Activated CD4-positive, alpha-beta T cell treated with anti-CD3 and anti-CD28 coated beads for 4 hours (primary cell): ENCODE measurements around the gene SLC24A3.
"Not testable (repeated sequence)": the region's sequence is repeated elsewhere in the genome, so short reads cannot be mapped to it uniquely, and the experiment has no call there.

Experiments used
- DNase-seq, 2 donors: peaks; one replicate each; pipeline ENCODE4 v3.0.0-alpha.2; 2020

The SLC24A3 gene

DNA sequence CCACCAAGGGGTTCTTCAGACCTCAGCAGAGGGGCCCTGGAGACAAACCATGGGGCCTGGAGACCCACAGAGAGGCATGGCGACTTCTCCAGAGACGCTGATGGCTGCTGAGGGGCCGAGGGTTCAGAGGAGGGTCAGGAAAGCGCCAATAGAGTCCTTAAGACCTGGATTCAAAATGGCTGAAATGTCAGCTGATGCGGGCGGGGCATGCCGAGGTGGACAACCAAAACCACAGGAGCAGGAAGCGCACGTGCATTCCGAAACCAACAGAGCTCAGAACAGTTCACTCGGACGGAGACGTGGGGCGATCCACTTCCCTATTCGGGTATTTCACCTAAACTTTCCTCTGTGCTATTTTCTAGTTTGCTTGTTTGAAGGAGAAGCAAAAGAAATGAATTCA, 445.7 kb downstream of the SLC24A3 start:
- no peak for DNase-seq

DNA sequence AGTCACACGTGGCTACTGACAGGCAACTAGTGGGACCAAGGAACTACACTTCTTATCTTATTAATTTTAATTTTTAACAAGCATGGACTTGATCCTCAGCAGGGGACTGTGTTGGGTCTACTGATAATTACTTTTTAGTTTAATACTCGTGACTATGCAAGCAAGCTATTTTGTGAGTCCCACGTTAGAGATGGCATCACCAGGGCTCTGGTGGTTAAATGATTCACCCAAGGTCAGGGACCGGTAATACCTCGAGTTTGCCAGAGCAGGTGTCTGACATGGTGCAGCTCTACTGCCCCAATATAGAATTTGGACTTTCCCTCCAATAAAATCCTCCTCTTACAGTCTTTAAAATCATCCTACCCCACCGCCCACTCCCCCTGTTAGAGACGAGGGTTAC, 447.0 kb downstream of the SLC24A3 start:
- no peak for DNase-seq

DNA sequence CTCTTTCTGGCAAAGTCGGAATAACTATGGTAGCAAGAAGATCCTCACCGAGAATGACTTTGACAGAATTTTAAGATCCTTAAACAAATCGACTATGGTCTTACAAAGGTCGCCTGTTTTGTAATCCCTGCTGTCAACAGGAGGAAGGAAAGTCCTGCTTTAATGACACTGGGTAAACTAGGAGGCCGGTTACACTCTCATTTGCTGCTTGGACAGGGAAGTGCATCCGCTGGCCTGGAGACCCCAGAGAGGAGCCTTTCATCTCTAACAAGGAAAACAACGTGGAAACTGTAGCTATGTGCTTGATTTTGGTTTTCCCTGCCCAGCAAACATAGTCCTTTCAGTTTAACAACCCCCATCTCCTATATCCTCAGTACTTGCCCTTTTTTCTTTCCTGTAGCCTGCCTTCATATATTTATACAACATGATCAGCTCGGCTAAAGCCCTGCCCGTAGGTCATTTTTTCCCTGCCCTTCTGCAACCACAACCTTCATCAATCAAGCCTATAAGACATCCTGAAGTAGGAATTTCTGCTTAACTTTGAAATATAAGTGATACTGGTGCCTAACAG, 448.5 kb downstream of the SLC24A3 start:
- no peak for DNase-seq

DNA sequence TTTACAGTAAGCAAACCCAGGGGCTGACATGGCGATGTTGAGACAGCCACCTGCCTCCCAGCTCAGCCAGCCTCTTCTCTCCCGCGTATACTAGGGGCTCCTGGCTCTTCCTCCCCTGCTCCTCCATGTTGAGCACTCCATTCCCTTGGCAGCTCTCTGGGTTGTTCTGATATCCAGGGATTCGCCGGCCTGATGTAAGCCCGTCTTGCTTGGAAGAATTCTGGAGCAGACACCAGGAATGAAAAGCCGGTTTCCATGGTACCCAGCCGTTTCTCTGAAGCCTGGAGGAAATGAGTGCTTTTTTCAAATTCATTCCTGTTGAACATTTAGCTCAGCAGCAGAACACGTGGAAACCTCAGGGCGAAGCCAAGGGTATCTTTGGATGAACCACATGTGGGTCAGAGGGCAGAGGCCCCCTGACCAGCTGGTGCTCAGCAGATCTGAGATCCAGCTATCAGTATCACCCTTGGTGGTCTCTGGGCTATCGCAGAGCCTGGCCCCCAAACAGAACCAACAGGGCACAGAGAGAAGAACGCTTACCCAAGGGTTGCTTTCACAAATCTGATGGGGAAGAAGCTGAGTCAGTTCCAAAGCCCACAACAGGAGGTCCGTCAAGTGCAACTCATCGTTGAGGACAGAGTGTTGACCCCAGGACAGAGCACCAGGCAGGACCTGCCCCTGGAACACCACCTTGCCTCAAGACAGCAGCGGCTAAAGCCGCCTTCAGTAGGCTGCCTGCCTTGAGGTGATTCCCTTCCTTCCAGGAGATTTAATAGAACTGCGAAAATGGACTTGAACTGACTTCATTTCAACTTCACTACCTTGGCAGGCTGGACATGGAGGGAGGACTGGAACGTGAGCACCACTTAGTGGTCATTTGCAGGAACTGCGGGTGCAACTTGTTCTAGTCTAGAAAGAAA, 449.5 kb downstream of the SLC24A3 start:
- DNase-seq = peak in 1 of 2 donors; percentile 23

DNA sequence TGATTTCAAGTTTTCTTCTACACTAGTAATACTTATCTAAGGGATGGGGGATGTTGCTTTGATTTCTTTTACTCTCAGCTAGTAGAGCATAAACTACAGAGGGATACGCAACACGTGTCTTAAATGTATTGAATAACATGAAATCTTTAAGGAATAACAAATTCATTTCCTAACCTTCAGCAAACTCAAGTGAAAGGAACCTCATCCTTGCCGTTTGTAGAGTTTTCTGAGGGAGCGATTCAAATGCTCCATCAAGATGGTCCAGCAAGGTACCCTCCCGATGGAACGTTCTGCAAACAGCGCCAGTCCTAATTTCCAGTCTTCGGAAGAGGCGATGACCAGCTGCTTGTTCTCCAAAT, 450.2 kb downstream of the SLC24A3 start:
- no peak for DNase-seq

- DNase-seq = no peak
Measured at GRCh38 chr20:19668418-19668817, 456.0 kb downstream of the SLC24A3 start.

- DNase-seq = no peak
Measured at GRCh38 chr20:19670829-19671228, 458.4 kb downstream of the SLC24A3 start.

GRCh38 chr20:19671374-19671773, 458.9 kb downstream of the SLC24A3 start:
- DNase-seq = no peak

GRCh38 chr20:19672498-19672897, 460.1 kb downstream of the SLC24A3 start:
- no peak for DNase-seq

GRCh38 chr20:19673575-19673974, 461.1 kb downstream of the SLC24A3 start:
- DNase-seq = no peak

- DNase-seq = no peak
Measured at GRCh38 chr20:19676202-19676601, 463.8 kb downstream of the SLC24A3 start.

GRCh38 chr20:19677336-19677735, 464.9 kb downstream of the SLC24A3 start:
- no peak for DNase-seq

GRCh38 chr20:19678591-19678990, 466.1 kb downstream of the SLC24A3 start:
- DNase-seq = not testable (repeated sequence)

- no peak for DNase-seq
Measured at GRCh38 chr20:19679900-19680495, 467.6 kb downstream of the SLC24A3 start.

GRCh38 chr20:19682249-19682648, 469.8 kb downstream of the SLC24A3 start:
- no peak for DNase-seq

- no peak for DNase-seq
Measured at GRCh38 chr20:19683188-19683587, 470.7 kb downstream of the SLC24A3 start.

- DNase-seq = no peak
Measured at GRCh38 chr20:19683822-19684221, 471.4 kb downstream of the SLC24A3 start.

- DNase-seq = no peak
Measured at GRCh38 chr20:19688031-19688806, 475.8 kb downstream of the SLC24A3 start.

- no peak for DNase-seq
Measured at GRCh38 chr20:19690462-19690861, 478.0 kb downstream of the SLC24A3 start.

DNA sequence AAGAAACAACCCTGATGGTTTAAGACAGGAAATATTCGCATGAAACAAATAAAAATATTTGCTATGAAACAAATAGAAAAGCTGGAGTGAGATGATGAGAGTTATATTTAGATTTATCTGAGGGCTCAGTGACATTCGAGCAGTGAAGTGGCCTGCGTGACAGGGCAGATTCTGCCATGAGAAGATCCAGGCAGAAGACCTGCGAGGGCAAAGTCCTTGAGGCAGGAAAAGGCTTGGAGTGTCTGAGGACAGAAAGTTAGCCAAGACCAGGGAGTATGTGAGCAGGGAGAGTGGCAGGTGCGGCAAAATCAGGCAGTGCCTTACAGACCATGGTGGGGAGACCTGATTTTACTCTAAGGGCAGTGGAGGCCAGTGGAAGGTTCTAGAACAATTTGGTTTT, 478.7 kb downstream of the SLC24A3 start:
- DNase-seq = no peak

- DNase-seq = no peak
Measured at GRCh38 chr20:19692100-19692499, 479.7 kb downstream of the SLC24A3 start.

GRCh38 chr20:19692685-19693119, 480.3 kb downstream of the SLC24A3 start:
- DNase-seq = peak in 1 of 2 donors; percentile 22

DNA sequence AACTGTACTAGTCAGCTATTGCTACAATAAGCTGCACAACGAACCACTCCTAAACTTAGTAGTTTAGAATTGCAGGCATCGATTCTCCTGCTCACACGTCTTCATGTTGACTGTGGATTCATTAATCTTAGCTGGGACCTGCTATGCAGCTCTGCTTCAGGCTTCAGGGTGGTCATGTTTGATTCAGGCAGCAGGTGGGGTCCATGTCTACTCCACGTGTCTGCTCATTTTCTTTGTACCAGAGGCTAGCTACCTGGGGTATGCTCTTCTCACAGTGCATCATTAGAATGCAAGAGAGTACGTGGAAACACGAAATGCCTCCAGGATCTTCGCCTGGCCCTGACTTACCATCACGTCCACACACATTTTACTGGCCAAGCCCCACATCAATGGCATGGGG, 481.1 kb downstream of the SLC24A3 start:
- DNase-seq = no peak
